ENCODE data around the gene PCDHGA3. TPM values are rescaled to one million over a fixed set of nuclear protein-coding genes. Genes with fewer than 3 reads are reported as not detected.
"Not testable (repeated sequence)": the region's sequence is repeated elsewhere in the genome, so short reads cannot be mapped to it uniquely, and the experiment has no call there.

The PCDHGA3 gene
- total and polyA plus RNA-seq, 9 donors = 1.9 to 8.6 (median 5.4) TPM

GRCh38 chr5:141388661-141389060 lies 45.0 kb downstream of the PCDHGA3 start:
- Histone ChIP-seq H3K36me3 (no peaks in the 10 kb centered on the region), H3K9me3 (peaks cover 19 to 57% of the 10 kb centered on the region in 2 donors), H3K27ac (no peak overlapping the region), H3K4me3 (no peak overlapping the region), H3K27me3 (no peaks in the 10 kb centered on the region), H3K4me1 (ENCODE audit: insufficient read depth) (no peaks in the 10 kb centered on the region)
- intact Hi-C loops (cut with DNase I) = loop anchor here in 1 of 4 donors (1.0 kb wide), 1 partner anchor 7 kb away; no protein-coding TSS in a partner anchor
- TF ChIP-seq POLR2A (IDR thresholded peaks at IDR 0.05) = no peak
- TF ChIP-seq EP300 (IDR thresholded peaks at IDR 0.05) = no peak
- no peak for TF ChIP-seq CTCF (IDR thresholded peaks at IDR 0.05)
- DNase-seq = no peak
- WGBS, 3 donors = 45 to 55% (median 47%) methylated on average over 10 of the region's 10 CpGs

DNA sequence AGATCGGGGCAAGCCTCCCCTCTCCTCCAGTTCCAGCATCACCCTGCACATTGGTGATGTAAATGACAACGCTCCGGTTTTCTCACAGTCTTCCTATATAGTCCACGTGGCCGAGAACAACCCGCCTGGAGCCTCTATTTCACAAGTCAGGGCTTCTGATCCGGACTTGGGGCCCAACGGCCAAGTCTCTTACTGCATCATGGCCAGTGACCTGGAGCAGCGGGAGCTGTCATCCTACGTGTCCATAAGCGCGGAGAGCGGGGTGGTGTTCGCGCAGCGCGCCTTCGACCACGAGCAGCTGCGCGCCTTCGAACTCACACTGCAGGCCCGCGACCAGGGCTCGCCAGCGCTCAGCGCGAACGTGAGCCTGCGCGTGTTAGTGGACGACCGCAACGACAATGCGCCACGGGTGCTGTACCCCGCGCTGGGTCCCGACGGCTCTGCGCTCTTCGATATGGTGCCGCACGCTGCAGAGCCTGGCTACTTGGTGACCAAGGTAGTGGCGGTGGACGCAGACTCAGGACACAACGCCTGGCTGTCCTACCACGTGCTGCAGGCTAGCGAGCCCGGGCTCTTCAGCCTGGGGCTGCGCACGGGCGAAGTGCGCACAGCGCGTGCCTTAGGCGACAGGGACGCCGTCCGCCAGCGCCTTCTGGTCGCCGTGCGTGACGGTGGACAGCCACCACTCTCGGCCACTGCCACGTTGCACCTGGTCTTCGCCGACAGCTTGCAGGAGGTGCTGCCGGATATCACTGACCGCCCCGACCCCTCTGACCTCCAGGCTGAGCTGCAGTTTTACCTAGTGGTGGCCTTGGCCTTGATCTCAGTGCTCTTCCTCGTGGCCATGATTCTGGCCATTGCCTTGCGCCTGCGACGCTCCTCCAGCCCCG lies 45.8 kb downstream of the PCDHGA3 start:
- Histone ChIP-seq H3K9me3 (peaks cover 15 to 61% of the 10 kb centered on the region in 2 donors), H3K27ac (no peak overlapping the region), H3K36me3 (no peaks in the 10 kb centered on the region), H3K4me1 (ENCODE audit: insufficient read depth) (no peaks in the 10 kb centered on the region), H3K4me3 (no peak overlapping the region), H3K27me3 (no peaks in the 10 kb centered on the region)
- 30 to 46% (median 32%) methylated on average over 50 to 77 of the region's 77 CpGs for WGBS, 3 donors
- TF ChIP-seq POLR2A (IDR thresholded peaks at IDR 0.05) (no peak), EP300 (IDR thresholded peaks at IDR 0.05) (no peak), CTCF (IDR thresholded peaks at IDR 0.05) (no peak)
- no peak for DNase-seq
- intact Hi-C loops (cut with DNase I) = loop anchor here in 2 of 4 donors (1.0 to 10.0 kb wide), 2 partner anchors 8 to 165 kb away; no protein-coding TSS in a partner anchor

DNA sequence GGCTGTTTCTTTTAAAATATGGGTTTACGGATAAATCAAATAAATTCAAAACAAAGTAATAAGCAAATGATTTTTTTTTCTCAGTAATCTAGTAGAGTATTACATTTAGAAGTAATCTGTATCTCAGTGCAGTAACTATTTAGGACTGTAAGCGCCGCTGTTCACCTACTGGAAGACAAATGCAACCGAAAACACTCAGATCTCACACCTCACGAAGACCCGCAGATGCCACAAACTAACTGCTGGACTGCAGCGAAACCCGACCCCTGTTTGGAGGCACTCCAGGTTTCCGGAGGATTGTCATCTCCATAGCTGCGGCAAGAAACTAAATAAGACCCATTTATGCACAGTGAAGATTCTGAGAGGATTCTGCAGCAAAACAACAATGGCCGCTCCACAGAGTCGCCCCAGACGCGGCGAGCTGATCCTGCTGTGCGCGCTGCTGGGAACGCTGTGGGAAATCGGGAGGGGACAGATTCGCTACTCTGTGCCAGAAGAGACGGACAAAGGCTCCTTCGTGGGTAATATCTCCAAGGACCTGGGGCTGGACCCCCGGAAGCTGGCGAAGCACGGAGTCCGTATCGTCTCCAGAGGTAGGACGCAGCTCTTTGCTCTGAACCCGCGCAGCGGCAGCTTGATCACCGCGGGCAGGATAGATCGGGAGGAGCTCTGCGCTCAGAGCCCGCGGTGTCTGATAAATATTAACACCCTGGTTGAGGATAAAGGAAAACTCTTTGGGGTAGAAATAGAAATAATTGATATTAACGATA lies 49.0 kb downstream of the PCDHGA3 start, which contains the start of gene PCDHGA8:
Gene PCDHGA8, plus strand, starts transcription at position 205 of the 770 bp plus-strand sequence. Its CDS starts 181 bp downstream, at position 386.
- H3K27ac ChIP-seq = no peak within 1 kb of the TSS
- WGBS, 3 donors = 24 to 34% (median 26%) methylated on average over 38 of the region's 38 CpGs
- no peak within 1 kb of the TSS for H3K4me3 ChIP-seq
- no peak for TF ChIP-seq CTCF (IDR thresholded peaks at IDR 0.05)
- no peak for TF ChIP-seq EP300 (IDR thresholded peaks at IDR 0.05)
- TF ChIP-seq POLR2A (IDR thresholded peaks at IDR 0.05) = no peak
- H3K4me1 ChIP-seq (ENCODE audit: insufficient read depth) = no peaks in the 10 kb centered on the region
- H3K36me3 ChIP-seq = no peaks in the 10 kb centered on the region
- H3K9me3 ChIP-seq = peaks cover 9 to 50% of the 10 kb centered on the region in 2 donors
- intact Hi-C loops (cut with DNase I) = loop anchor here in 1 of 4 donors (10.0 kb wide), 1 partner anchor 162 kb away; no protein-coding TSS in a partner anchor
- no peak for DNase-seq
- no peaks in the 10 kb centered on the region for H3K27me3 ChIP-seq

GRCh38 chr5:141393267-141393666 lies 49.6 kb downstream of the PCDHGA3 start:
- Histone ChIP-seq H3K4me1 (ENCODE audit: insufficient read depth) (no peaks in the 10 kb centered on the region), H3K4me3 (no peak overlapping the region), H3K27me3 (no peaks in the 10 kb centered on the region), H3K36me3 (no peaks in the 10 kb centered on the region), H3K27ac (no peak overlapping the region), H3K9me3 (peaks cover 9 to 48% of the 10 kb centered on the region in 2 donors)
- intact Hi-C loops (cut with DNase I) = loop anchor here in 1 of 4 donors (10.0 kb wide), 1 partner anchor 162 kb away; no protein-coding TSS in a partner anchor
- TF ChIP-seq EP300 (IDR thresholded peaks at IDR 0.05) = no peak
- TF ChIP-seq POLR2A (IDR thresholded peaks at IDR 0.05) = no peak
- no peak for TF ChIP-seq CTCF (IDR thresholded peaks at IDR 0.05)
- DNase-seq = no peak
- WGBS, 3 donors = 30 to 44% (median 30%) methylated on average over 21 of the region's 21 CpGs

DNA sequence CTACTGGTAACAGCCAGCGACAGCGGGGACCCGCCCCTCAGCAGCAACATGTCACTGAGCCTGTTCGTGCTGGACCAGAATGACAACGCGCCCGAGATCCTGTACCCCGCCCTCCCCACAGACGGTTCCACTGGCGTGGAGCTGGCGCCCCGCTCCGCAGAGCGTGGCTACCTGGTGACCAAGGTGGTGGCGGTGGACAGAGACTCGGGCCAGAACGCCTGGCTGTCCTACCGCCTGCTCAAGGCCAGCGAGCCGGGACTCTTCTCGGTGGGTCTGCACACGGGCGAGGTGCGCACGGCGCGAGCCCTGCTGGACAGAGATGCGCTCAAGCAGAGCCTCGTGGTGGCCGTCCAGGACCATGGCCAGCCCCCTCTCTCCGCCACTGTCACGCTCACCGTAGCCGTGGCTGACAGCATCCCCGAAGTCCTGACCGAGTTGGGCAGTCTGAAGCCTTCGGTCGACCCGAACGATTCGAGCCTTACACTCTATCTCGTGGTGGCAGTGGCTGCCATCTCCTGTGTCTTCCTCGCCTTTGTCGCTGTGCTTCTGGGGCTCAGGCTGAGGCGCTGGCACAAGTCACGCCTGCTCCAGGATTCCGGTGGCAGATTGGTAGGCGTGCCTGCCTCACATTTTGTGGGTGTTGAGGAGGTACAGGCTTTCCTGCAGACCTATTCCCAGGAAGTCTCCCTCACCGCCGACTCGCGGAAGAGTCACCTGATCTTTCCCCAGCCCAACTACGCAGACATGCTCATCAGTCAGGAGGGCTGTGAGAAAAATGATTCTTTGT lies 51.0 kb downstream of the PCDHGA3 start:
- H3K4me3 ChIP-seq, DNase-seq: not testable (repeated sequence)

More for the DNA sequence above, 51.0 kb downstream of the PCDHGA3 start:
- H3K27me3 ChIP-seq; H3K27ac ChIP-seq; H3K36me3 ChIP-seq; H3K4me1 ChIP-seq (ENCODE audit: insufficient read depth): not testable (repeated sequence)
- H3K9me3 ChIP-seq = peaks cover 14 to 44% of the 10 kb centered on the region in 2 donors
- intact Hi-C loops (cut with DNase I) = loop anchor here in 1 of 4 donors (10.0 kb wide), 1 partner anchor 160 kb away; no protein-coding TSS in a partner anchor
- WGBS, 3 donors = 29 to 46% (median 39%) methylated on average over 44 to 49 of the region's 53 CpGs
